Osteoblast (primary cell): ENCODE results near the gene GALNT2. TPM values are rescaled to one million over a fixed set of nuclear protein-coding genes. Genes with fewer than 3 reads are reported as not detected.

Experiments
- DNase-seq: peaks from one replicate; pipeline ENCODE4 v3.0.0; 2011; ENCODE audit warnings: low spot score, mixed read lengths; ENCODE audit not compliant: insufficient read length; ENCODE audit errors: missing footprints
- H2AFZ ChIP-seq: 2 replicates; pipeline ENCODE4 v1.6.0; 2011; ENCODE audit warnings: mild to moderate bottlenecking, low read length
- H3K27ac ChIP-seq: 2 replicates; pipeline ENCODE4 v1.5.1; 2011; ENCODE audit warnings: mild to moderate bottlenecking, low read depth, low read length, moderate library complexity
- H3K27me3 ChIP-seq: 2 replicates; pipeline ENCODE4 v1.6.0; 2012; ENCODE audit warnings: mild to moderate bottlenecking, control low read depth, inconsistent platforms, low read length, moderate library complexity; ENCODE audit not compliant: insufficient read depth
- H3K36me3 ChIP-seq: 2 replicates; pipeline ENCODE4 v1.5.1; 2011; ENCODE audit warnings: mild to moderate bottlenecking, low read length, control low read depth, moderate library complexity; ENCODE audit not compliant: insufficient read depth
- H3K4me1 ChIP-seq: 2 replicates; pipeline ENCODE4 v1.5.1; 2011; ENCODE audit warnings: mild to moderate bottlenecking, low read length, control low read depth, moderate library complexity; ENCODE audit not compliant: insufficient read depth
- H3K4me2 ChIP-seq: 2 replicates; pipeline ENCODE4 v1.6.0; 2011; ENCODE audit warnings: mild to moderate bottlenecking, low read length; ENCODE audit not compliant: insufficient read depth
- H3K4me3 ChIP-seq: fragments of 200-600 bp; sonication (generic); 3 replicates; pipeline ENCODE4 v1.5.1; 2012; ENCODE audit warnings: mild to moderate bottlenecking, low read length, inconsistent platforms; ENCODE audit not compliant: insufficient read depth
- H3K79me2 ChIP-seq: 2 replicates; pipeline ENCODE4 v1.6.0; 2012; ENCODE audit warnings: mild to moderate bottlenecking, low read length, control low read depth, inconsistent platforms; ENCODE audit not compliant: insufficient read depth
- H3K9me3 ChIP-seq: 2 replicates; pipeline ENCODE4 v1.5.1; 2011; ENCODE audit warnings: low read depth, low read length, control low read depth
- H4K20me1 ChIP-seq: 2 replicates; pipeline ENCODE4 v1.6.0; 2012; ENCODE audit warnings: mild to moderate bottlenecking, low read length, control low read depth; ENCODE audit not compliant: insufficient read depth
- total RNA-seq: library from RNA; depleted of rRNA; stranded (reverse); fragments of >200 nt; gene quantifications from 2 replicates; pipeline ENCODE4 v1.2.3, GENCODE V29; 2012
- TF ChIP-seq, protein P1 (sequence below): IDR thresholded peaks from 2 replicates; pipeline ENCODE4 v1.5.1; 2011; ENCODE audit warnings: mild to moderate bottlenecking, low read depth, low read length, moderate library complexity; ENCODE audit errors: extremely low read depth

The GALNT2 gene
- total RNA-seq, 1 donor, result 83.2 TPM

DNA sequence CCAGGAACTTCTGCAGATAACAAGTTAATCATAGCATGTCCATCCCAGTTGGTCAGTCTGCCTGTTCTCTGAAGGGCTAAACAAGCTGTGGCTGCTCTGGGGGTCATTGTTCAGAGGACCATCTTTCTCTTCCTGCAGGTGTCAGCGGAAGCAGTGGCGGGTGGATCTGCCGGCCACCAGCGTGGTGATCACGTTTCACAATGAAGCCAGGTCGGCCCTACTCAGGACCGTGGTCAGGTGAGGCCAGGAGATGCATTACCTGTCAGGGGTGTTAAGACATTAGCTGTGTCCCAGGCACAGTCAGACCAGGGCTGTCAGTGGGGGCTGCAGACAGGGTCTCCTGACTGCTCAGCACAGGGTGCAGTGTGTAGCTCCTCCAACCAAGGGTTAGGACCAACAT is 168.8 kb downstream of the GALNT2 start:
- peaks cover 3% of the 10 kb centered on the region for H4K20me1 ChIP-seq
- peaks cover 29% of the 10 kb centered on the region for H3K4me1 ChIP-seq
- no peak overlapping the region for H3K4me2 ChIP-seq
- H3K27ac ChIP-seq, result no peak overlapping the region
- no peaks in the 10 kb centered on the region for H3K27me3 ChIP-seq
- DNase-seq, result no peak
- no peaks in the 10 kb centered on the region for H3K36me3 ChIP-seq
- no peaks in the 10 kb centered on the region for H3K9me3 ChIP-seq
- TF ChIP-seq, protein P1, sequence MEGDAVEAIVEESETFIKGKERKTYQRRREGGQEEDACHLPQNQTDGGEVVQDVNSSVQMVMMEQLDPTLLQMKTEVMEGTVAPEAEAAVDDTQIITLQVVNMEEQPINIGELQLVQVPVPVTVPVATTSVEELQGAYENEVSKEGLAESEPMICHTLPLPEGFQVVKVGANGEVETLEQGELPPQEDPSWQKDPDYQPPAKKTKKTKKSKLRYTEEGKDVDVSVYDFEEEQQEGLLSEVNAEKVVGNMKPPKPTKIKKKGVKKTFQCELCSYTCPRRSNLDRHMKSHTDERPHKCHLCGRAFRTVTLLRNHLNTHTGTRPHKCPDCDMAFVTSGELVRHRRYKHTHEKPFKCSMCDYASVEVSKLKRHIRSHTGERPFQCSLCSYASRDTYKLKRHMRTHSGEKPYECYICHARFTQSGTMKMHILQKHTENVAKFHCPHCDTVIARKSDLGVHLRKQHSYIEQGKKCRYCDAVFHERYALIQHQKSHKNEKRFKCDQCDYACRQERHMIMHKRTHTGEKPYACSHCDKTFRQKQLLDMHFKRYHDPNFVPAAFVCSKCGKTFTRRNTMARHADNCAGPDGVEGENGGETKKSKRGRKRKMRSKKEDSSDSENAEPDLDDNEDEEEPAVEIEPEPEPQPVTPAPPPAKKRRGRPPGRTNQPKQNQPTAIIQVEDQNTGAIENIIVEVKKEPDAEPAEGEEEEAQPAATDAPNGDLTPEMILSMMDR, result no peak
- no peak overlapping the region for H3K4me3 ChIP-seq
- no peak overlapping the region for H2AFZ ChIP-seq
- H3K79me2 ChIP-seq, result peaks cover 21% of the 10 kb centered on the region

DNA sequence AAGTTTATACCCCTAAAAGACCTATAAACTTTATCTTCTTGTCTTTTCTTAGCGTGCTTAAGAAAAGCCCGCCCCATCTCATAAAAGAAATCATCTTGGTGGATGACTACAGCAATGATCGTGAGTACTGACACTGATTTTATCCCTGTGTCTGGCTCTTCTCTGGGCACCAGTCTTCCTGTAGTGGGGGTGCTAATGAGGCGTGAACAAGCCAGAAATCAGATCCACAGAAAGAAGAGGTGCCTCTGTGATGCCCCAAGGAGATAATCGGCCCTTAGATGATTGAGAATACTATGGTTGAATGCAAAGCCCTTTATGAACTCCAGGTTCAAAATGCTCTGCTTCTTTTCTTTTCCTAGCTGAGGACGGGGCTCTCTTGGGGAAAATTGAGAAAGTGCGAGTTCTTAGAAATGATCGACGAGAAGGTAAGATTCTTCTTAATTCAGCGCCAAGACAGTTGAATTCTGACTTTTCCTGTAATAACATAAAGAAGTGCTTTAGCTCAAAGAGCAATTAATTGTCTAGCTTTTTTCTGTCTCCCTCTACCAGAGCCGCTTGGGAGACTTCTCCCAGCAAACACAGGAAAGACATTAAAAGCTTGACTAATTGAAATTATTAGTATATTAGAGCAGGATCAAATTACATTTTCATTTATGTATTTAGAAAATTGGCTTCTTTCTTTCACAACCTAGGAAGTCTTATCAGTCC is 169.4 kb downstream of the GALNT2 start:
- peaks cover 17% of the 10 kb centered on the region for H3K79me2 ChIP-seq
- H3K9me3 ChIP-seq, result no peaks in the 10 kb centered on the region
- TF ChIP-seq, protein P1, result no peak
- H3K4me1 ChIP-seq, result peaks cover 24% of the 10 kb centered on the region
- H3K36me3 ChIP-seq, result no peaks in the 10 kb centered on the region
- H3K27ac ChIP-seq, result no peak overlapping the region
- H2AFZ ChIP-seq, result no peak overlapping the region
- DNase-seq, result no peak
- no peaks in the 10 kb centered on the region for H3K27me3 ChIP-seq
- H3K4me3 ChIP-seq, result no peak overlapping the region
- H3K4me2 ChIP-seq, result no peak overlapping the region
- peaks cover 3% of the 10 kb centered on the region for H4K20me1 ChIP-seq

DNA sequence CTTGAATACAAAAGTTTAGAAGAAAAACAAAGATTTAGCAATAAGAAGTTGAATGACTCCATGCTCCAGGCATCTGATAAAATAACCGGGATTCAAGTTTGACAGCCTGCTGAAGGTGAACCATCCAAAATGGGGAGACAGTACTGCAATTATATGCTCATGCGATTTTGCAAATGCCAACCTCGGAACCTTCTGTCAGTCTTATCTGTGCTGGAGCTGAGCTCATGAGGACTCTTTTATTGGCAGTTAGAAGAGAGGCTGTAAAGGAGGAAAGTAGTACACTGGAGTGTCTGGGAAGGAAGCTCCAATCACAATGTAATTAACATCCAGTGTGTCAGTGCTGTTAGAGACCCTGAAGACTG is 170.0 kb downstream of the GALNT2 start:
- Histone ChIP-seq H4K20me1 (peaks cover 3% of the 10 kb centered on the region), H2AFZ (no peak overlapping the region), H3K27me3 (no peaks in the 10 kb centered on the region), H3K4me1 (peaks cover 18% of the 10 kb centered on the region), H3K4me3 (no peak overlapping the region), H3K79me2 (peaks cover 17% of the 10 kb centered on the region), H3K4me2 (no peak overlapping the region), H3K9me3 (no peaks in the 10 kb centered on the region), H3K36me3 (peaks cover 4% of the 10 kb centered on the region), H3K27ac (no peak overlapping the region)
- TF ChIP-seq, protein P1, result no peak
- DNase-seq, result no peak

DNA sequence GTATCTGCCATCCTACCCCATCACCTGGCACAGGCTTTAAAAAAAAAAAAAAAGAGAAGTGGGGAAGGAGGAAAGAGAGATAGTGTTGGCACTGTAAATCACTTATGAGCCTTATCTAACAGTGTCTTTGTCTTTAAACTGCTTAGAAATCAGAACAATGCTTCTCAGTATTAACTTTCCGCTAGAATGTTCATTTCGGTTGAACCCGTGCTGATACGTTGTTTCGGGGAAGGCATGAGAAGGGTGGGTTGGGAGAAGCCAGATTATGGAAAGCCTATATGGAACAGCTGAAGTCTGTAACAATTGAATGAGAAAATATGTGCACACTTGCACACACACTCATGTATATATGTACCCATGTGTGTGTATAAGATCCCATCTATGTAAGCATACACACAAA is 170.8 kb downstream of the GALNT2 start:
- no peak overlapping the region for H2AFZ ChIP-seq
- no peak for DNase-seq
- peaks cover 3% of the 10 kb centered on the region for H4K20me1 ChIP-seq
- no peak overlapping the region for H3K4me3 ChIP-seq
- H3K36me3 ChIP-seq, result peaks cover 7% of the 10 kb centered on the region
- H3K27me3 ChIP-seq, result no peaks in the 10 kb centered on the region
- no peak overlapping the region for H3K4me2 ChIP-seq
- no peak overlapping the region for H3K27ac ChIP-seq
- H3K9me3 ChIP-seq, result no peaks in the 10 kb centered on the region
- H3K79me2 ChIP-seq, result peaks cover 17% of the 10 kb centered on the region
- H3K4me1 ChIP-seq, result peaks cover 11% of the 10 kb centered on the region
- TF ChIP-seq, protein P1, result no peak
